Fibroblast of lung (primary cell): Measurements from ENCODE around the gene MYLK. TPM values are rescaled to one million over a fixed set of nuclear protein-coding genes. Genes with fewer than 3 reads are reported as not detected.

Experiments
- DNase-seq, 2 donors: peaks; one replicate each; pipeline versions ENCODE4 v3.0.0 to v3.0.0-alpha.2; 2010; ENCODE audit warnings: low read depth in 2 of 2
- H2AFZ ChIP-seq: 2 replicates; pipeline ENCODE4 v1.5.1; 2012; ENCODE audit warnings: low read length, control low read depth, inconsistent platforms
- H3K27ac ChIP-seq: 2 replicates; pipeline ENCODE4 v1.5.1; 2011; ENCODE audit warnings: low read length, control low read depth; ENCODE audit not compliant: insufficient read depth
- H3K27me3 ChIP-seq: 2 replicates; pipeline ENCODE4 v1.5.1; 2011; ENCODE audit warnings: mild to moderate bottlenecking, low read length; ENCODE audit not compliant: control insufficient read depth, insufficient read depth
- H3K36me3 ChIP-seq: 2 replicates; pipeline ENCODE4 v1.5.1; 2011; ENCODE audit warnings: low read length; ENCODE audit not compliant: control insufficient read depth, insufficient read depth
- H3K4me1 ChIP-seq: 2 replicates; pipeline ENCODE4 v1.5.1; 2011; ENCODE audit warnings: low read length; ENCODE audit not compliant: control insufficient read depth, insufficient read depth; ENCODE audit errors: extremely low read depth
- H3K4me2 ChIP-seq: 2 replicates; pipeline ENCODE4 v1.5.1; 2011; ENCODE audit warnings: low read length, control low read depth; ENCODE audit not compliant: insufficient read depth; ENCODE audit errors: extremely low read depth
- H3K4me3 ChIP-seq, 4 experiments: fragments of 200-600 bp in 1 of 4; sonication (generic) in 1 of 4; replicated peaks in 1 of 4; 2 replicates each; pipeline ENCODE4 v1.5.1; 2011 to 2016; ENCODE audit warnings: low read length in 4 of 4, low read depth in 3 of 4, mild to moderate bottlenecking in 3 of 4, control low read depth in 2 of 4, inconsistent platforms in 1 of 4, mixed read lengths in 1 of 4; ENCODE audit not compliant: insufficient read depth in 1 of 4; ENCODE audit errors: control extremely low read depth in 1 of 4
- H3K79me2 ChIP-seq: 2 replicates; pipeline ENCODE4 v1.5.1; 2012; ENCODE audit warnings: mild to moderate bottlenecking, low read length, inconsistent platforms; ENCODE audit not compliant: control insufficient read depth, insufficient read depth
- H3K9ac ChIP-seq: 2 replicates; pipeline ENCODE4 v1.5.1; 2011; ENCODE audit warnings: mild to moderate bottlenecking, low read length, control low read depth; ENCODE audit not compliant: insufficient read depth
- H3K9me3 ChIP-seq: 2 replicates; pipeline ENCODE4 v1.5.1; 2012; ENCODE audit warnings: low read depth, low read length; ENCODE audit not compliant: control insufficient read depth, insufficient read depth
- H4K20me1 ChIP-seq: 2 replicates; pipeline ENCODE4 v1.5.1; 2011; ENCODE audit warnings: low read length; ENCODE audit not compliant: control insufficient read depth, insufficient read depth; ENCODE audit errors: extremely low read depth
- CTCF ChIP-seq, 2 donors: IDR thresholded peaks in 1 of 2; conservative IDR thresholded peaks in 1 of 2; 1 replicate in 1 of 2; 2 replicates in 1 of 2; pipeline ENCODE4 v1.5.1; 2011 to 2012; ENCODE audit warnings: low read length in 2 of 2, control low read depth in 1 of 2, inconsistent platforms in 1 of 2, low read depth in 1 of 2, mild to moderate bottlenecking in 1 of 2
- EZH2 ChIP-seq: IDR thresholded peaks from 2 replicates; pipeline ENCODE4 v1.5.1; 2012; ENCODE audit warnings: low read length, control low read depth, mild to moderate bottlenecking; ENCODE audit errors: missing control alignments
- polyA plus RNA-seq, 2 donors: library from polyadenylated mRNA; depleted of rRNA in 1 of 2; stranded (reverse) in 1 of 2; unstranded in 1 of 2; fragments of >200 nt; gene quantifications; 2 replicates each; pipeline ENCODE4 v1.2.1, GENCODE V29; 2011 to 2012; ENCODE audit warnings: missing spikeins in 1 of 2
- total RNA-seq: library from RNA; depleted of rRNA; stranded (reverse); fragments of >200 nt; gene quantifications from 2 replicates; pipeline ENCODE4 v1.2.1, GENCODE V29; 2014

The MYLK gene
- total and polyA plus RNA-seq, 2 donors (not counting 1 experiment from before 2014, with no cell fraction given): 918 to 941 TPM

- TF ChIP-seq CTCF (conservative IDR thresholded peaks at IDR 0.05 in 1 of 2, IDR thresholded peaks at IDR 0.05 in 1 of 2; ENCODE audit: low read depth in 1 of 2, low read length in 2 of 2) (no peak), EZH2 (no peak)
- Histone ChIP-seq H3K27me3 (no peaks in the 10 kb centered on the region), H3K9ac (no peak overlapping the region), H3K27ac (no peak overlapping the region), H4K20me1 (no peaks in the 10 kb centered on the region), H3K36me3 (peaks cover 21% of the 10 kb centered on the region), H3K4me2 (no peak overlapping the region), H2AFZ (no peak overlapping the region), H3K9me3 (no peaks in the 10 kb centered on the region), H3K79me2 (peaks cover 35% of the 10 kb centered on the region), H3K4me3 (no peak overlapping the region), H3K4me1 (peaks cover 46% of the 10 kb centered on the region)
- no peak for DNase-seq
Observed at GRCh38 chr3:123779655-123780231, 104.4 kb downstream of the MYLK start.

GRCh38 chr3:123778991-123779622 is 105.0 kb downstream of the MYLK start:
- no peak overlapping the region for H3K27ac ChIP-seq
- peaks cover 52% of the 10 kb centered on the region for H3K4me1 ChIP-seq
- H3K79me2 ChIP-seq: peaks cover 35% of the 10 kb centered on the region
- H4K20me1 ChIP-seq: no peaks in the 10 kb centered on the region
- no peak overlapping the region for H2AFZ ChIP-seq
- H3K36me3 ChIP-seq: peaks cover 21% of the 10 kb centered on the region
- no peaks in the 10 kb centered on the region for H3K27me3 ChIP-seq
- DNase-seq: peak in 1 of 2 donors; percentile 85
- H3K9me3 ChIP-seq: no peaks in the 10 kb centered on the region
- TF ChIP-seq EZH2 (no peak), CTCF (conservative IDR thresholded peaks at IDR 0.05 in 1 of 2, IDR thresholded peaks at IDR 0.05 in 1 of 2; ENCODE audit: low read depth in 1 of 2, low read length in 2 of 2) (no peak)
- no peak overlapping the region for H3K4me3 ChIP-seq
- H3K4me2 ChIP-seq: no peak overlapping the region
- H3K9ac ChIP-seq: no peak overlapping the region

DNA sequence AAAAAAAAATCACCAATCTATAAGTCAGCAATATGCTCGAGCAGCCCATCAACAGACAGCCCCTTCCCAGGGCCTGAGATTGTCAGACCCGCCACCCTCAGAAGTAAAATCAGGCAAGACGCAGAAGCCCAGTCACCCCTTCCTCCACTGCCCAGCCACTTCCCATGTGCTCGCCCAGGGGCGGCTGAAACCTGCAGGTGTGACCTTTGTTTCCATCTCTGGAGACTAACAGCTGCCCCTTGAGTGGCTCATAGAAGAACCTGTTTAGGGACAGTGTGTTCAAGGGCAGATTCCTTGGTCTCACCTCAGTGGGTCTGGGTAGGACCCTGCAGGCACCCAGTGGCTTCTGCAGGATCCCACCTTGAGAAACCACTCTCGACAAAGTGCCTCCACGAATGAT is 105.6 kb downstream of the MYLK start:
- Histone ChIP-seq H3K9me3 (no peaks in the 10 kb centered on the region), H3K79me2 (peaks cover 35% of the 10 kb centered on the region), H3K27me3 (no peaks in the 10 kb centered on the region), H3K4me1 (peaks cover 54% of the 10 kb centered on the region), H2AFZ (no peak overlapping the region), H3K27ac (no peak overlapping the region), H3K9ac (no peak overlapping the region), H3K4me2 (no peak overlapping the region), H3K4me3 (no peak overlapping the region), H4K20me1 (no peaks in the 10 kb centered on the region), H3K36me3 (peaks cover 20% of the 10 kb centered on the region)
- no peak for DNase-seq
- TF ChIP-seq CTCF (conservative IDR thresholded peaks at IDR 0.05 in 1 of 2, IDR thresholded peaks at IDR 0.05 in 1 of 2; ENCODE audit: low read depth in 1 of 2, low read length in 2 of 2) (no peak), EZH2 (no peak)
